PC-9 (cell line): ENCODE measurements around the gene P2RY12.

ENCODE experiments used
- EZH2 ChIP-seq: fragments of 200-600 bp; sonication (generic); IDR thresholded peaks from 2 replicates; pipeline ENCODE4 v1.8.0; 2017; ENCODE audit warnings: antibody characterized with exemption, low read depth
- TF ChIP-seq, protein P1 (sequence below): fragments of 200-600 bp; sonication (generic); conservative IDR thresholded peaks from 2 replicates; pipeline ENCODE4 v1.6.1; 2017; ENCODE audit warnings: mixed run types, antibody characterized with exemption, mild to moderate bottlenecking, moderate library complexity

DNA sequence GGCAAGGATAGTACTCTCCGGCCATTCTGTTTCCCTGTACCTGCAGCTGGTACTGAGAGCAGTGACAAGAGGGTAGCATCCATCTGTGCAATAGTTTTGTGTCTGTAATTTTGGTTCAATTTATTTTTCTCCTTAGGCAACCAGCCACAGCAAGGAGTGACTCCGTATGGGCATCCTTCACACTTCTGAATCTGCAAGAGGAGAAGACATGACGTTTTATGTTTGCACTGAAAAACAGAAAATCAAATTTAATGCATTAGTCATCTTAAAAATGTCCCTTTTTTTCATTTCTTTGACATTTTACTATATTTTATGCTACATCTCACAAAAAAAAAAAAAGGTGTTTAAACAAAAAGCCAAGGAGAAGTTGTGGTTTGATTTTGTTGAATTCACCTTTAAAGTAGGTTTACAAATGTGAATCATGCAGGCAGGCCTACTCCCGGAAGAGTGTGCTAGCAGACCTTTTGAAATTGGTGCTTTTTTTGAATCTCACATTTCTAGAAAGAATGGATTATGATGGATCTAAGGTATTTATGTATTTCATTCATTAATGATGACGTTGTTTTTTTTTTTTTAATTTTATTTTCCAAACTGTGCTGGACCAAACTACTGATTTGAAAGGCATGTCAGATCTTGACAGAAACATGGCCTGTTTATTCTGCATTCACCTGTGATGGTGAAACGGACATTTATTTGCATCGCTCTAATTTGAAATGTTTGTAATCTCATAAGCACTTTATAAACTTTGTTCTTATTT is 48.2 kb upstream of the P2RY12 start:
- TF ChIP-seq EZH2, result no peak
- TF ChIP-seq, protein P1, sequence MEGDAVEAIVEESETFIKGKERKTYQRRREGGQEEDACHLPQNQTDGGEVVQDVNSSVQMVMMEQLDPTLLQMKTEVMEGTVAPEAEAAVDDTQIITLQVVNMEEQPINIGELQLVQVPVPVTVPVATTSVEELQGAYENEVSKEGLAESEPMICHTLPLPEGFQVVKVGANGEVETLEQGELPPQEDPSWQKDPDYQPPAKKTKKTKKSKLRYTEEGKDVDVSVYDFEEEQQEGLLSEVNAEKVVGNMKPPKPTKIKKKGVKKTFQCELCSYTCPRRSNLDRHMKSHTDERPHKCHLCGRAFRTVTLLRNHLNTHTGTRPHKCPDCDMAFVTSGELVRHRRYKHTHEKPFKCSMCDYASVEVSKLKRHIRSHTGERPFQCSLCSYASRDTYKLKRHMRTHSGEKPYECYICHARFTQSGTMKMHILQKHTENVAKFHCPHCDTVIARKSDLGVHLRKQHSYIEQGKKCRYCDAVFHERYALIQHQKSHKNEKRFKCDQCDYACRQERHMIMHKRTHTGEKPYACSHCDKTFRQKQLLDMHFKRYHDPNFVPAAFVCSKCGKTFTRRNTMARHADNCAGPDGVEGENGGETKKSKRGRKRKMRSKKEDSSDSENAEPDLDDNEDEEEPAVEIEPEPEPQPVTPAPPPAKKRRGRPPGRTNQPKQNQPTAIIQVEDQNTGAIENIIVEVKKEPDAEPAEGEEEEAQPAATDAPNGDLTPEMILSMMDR, result no peak
